Stimulated activated CD8-positive, alpha-beta memory T cell treated with anti-CD3 and anti-CD28 coated beads, Interleukin-12 subunit alpha, Interleukin-12 subunit beta, amount 100 ng/mL, for 24 hours (primary cell): ENCODE measurements around the gene CYP2A6.
A peak's percentile ranks its signal among the peaks of the same experiment; 100 is the strongest.
"Not testable (repeated sequence)": the region's sequence is repeated elsewhere in the genome, so short reads cannot be mapped to it uniquely, and the experiment has no call there.

ENCODE experiments used
- DNase-seq: peaks from one replicate; pipeline ENCODE4 v3.0.0-alpha.2; 2020; ENCODE audit errors: extremely low read depth

Gene CYP2A6

GRCh38 chr19:40850277-40850676, at the start of gene CYP2A6:
CYP2A6 (minus strand) TSS chr19:40850447; CDS start chr19:40850426, 21 bp downstream.
- not testable (repeated sequence) for DNase-seq

- not testable (repeated sequence) for DNase-seq
Measured at GRCh38 chr19:40899964-40900363, 49.7 kb upstream of the CYP2A6 start.

- DNase-seq = not testable (repeated sequence)
Measured at GRCh38 chr19:40896843-40897789, 46.9 kb upstream of the CYP2A6 start.

- no peak for DNase-seq
Measured at GRCh38 chr19:40896418-40896796, 46.2 kb upstream of the CYP2A6 start.

GRCh38 chr19:40893112-40893511, 42.9 kb upstream of the CYP2A6 start:
- DNase-seq = no peak

GRCh38 chr19:40889366-40889765, 39.1 kb upstream of the CYP2A6 start:
- no peak for DNase-seq

- no peak for DNase-seq
Measured at GRCh38 chr19:40888191-40888590, 37.9 kb upstream of the CYP2A6 start.

- DNase-seq = not testable (repeated sequence)
Measured at GRCh38 chr19:40884187-40884931, 34.1 kb upstream of the CYP2A6 start.

GRCh38 chr19:40882062-40882461, 31.8 kb upstream of the CYP2A6 start, which contains the start of gene CYP2A7:
CYP2A7 (minus strand) TSS chr19:40882231; CDS start chr19:40882210, 21 bp downstream.
- not testable (repeated sequence) for DNase-seq

- not testable (repeated sequence) for DNase-seq
Measured at GRCh38 chr19:40879349-40879748, 29.1 kb upstream of the CYP2A6 start.

- DNase-seq = peak; percentile 56
Measured at GRCh38 chr19:40875526-40875951, 25.3 kb upstream of the CYP2A6 start.

GRCh38 chr19:40874874-40875273, 24.6 kb upstream of the CYP2A6 start:
- not testable (repeated sequence) for DNase-seq

- not testable (repeated sequence) for DNase-seq
Measured at GRCh38 chr19:40873873-40874272, 23.6 kb upstream of the CYP2A6 start.

- DNase-seq = no peak
Measured at GRCh38 chr19:40872209-40872608, 22.0 kb upstream of the CYP2A6 start.

GRCh38 chr19:40867701-40868100, 17.5 kb upstream of the CYP2A6 start:
- DNase-seq = no peak

- not testable (repeated sequence) for DNase-seq
Measured at GRCh38 chr19:40864739-40865496, 14.7 kb upstream of the CYP2A6 start.

GRCh38 chr19:40862785-40863184, 12.5 kb upstream of the CYP2A6 start:
- DNase-seq = no peak

GRCh38 chr19:40862333-40862732, 12.1 kb upstream of the CYP2A6 start:
- DNase-seq = no peak

GRCh38 chr19:40858109-40858508, 7.9 kb upstream of the CYP2A6 start:
- no peak for DNase-seq

- DNase-seq = not testable (repeated sequence)
Measured at GRCh38 chr19:40852467-40853152, 2.4 kb upstream of the CYP2A6 start.

GRCh38 chr19:40846722-40847121, 3.5 kb downstream of the CYP2A6 start:
- not testable (repeated sequence) for DNase-seq
